Stomach (tissue), 4 donors: ENCODE results near the gene MEGF10.

Experiments used
- EP300 ChIP-seq: sonication (generic); formaldehyde crosslinking; IDR thresholded peaks from one replicate; pipeline ENCODE4 v1.6.1; 2017; ENCODE audit warnings: antibody characterized with exemption
- POLR2A ChIP-seq, 4 donors: fragments of 450-650 bp; IDR thresholded peaks; one replicate each; pipeline ENCODE4 v1.6.1; 2016; ENCODE audit warnings: antibody characterized with exemption in 4 of 4, control low read depth in 2 of 4, mild to moderate bottlenecking in 1 of 4, moderate library complexity in 1 of 4
- POLR2AphosphoS5 ChIP-seq, 3 donors: sonication (generic); formaldehyde crosslinking; IDR thresholded peaks; one replicate each; pipeline ENCODE4 v1.6.1; 2016; ENCODE audit warnings: antibody characterized with exemption in 3 of 3
- TF ChIP-seq, protein P1 (sequence below), 7 experiments: fragments of 450-650 bp in 4 of 7; fragments of 200-600 bp in 3 of 7; sonication (generic) in 3 of 7; IDR thresholded peaks; one replicate each; pipeline ENCODE4 v1.5.1; 2016 to 2019; ENCODE audit warnings: antibody characterized with exemption in 7 of 7, control low read depth in 2 of 7, mild to moderate bottlenecking in 1 of 7

DNA sequence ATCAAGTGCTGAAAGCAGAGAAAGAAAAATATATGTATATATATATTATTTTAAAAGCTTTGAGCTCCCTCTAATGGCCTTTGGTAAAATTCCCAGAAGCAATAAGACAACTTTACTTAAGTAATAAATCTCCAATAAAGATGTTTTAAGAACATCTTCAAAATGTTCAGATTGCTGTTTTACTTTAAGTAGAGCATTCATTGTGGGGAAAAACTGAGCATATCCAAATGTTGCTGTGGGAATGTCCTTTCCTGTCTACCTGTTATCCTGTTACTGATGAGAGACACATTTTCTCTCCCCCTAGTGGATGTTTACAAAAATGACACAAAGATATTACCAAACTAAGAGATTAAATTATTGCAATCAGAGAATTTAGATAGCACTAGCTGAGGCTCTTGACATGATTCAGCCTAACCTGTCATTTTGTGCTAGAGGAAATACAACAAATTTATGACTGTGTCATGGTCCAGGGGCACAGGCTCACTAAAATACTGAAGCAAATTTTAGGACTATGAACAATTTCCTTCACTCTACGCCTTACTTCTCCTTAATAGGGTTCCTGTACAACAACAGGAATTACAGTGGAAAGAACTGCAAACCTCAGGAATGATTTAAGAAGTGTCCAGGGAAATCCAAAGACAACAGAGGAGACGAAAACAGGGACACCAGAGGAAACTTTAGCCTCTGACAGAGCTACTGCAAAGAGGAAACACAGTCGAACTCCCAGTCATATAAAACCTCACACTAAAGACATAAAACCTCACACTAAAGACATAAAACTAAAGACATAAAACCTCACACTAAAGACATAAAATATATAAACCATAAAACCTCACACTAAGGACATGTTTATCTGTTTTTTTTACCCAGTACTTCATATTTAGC is 202.5 kb downstream of the MEGF10 start:
- TF ChIP-seq EP300 (no peak), POLR2AphosphoS5 (IDR thresholded peaks at IDR 0.05) (no peak), POLR2A (IDR thresholded peaks at IDR 0.05) (no peak)
- TF ChIP-seq, protein P1, sequence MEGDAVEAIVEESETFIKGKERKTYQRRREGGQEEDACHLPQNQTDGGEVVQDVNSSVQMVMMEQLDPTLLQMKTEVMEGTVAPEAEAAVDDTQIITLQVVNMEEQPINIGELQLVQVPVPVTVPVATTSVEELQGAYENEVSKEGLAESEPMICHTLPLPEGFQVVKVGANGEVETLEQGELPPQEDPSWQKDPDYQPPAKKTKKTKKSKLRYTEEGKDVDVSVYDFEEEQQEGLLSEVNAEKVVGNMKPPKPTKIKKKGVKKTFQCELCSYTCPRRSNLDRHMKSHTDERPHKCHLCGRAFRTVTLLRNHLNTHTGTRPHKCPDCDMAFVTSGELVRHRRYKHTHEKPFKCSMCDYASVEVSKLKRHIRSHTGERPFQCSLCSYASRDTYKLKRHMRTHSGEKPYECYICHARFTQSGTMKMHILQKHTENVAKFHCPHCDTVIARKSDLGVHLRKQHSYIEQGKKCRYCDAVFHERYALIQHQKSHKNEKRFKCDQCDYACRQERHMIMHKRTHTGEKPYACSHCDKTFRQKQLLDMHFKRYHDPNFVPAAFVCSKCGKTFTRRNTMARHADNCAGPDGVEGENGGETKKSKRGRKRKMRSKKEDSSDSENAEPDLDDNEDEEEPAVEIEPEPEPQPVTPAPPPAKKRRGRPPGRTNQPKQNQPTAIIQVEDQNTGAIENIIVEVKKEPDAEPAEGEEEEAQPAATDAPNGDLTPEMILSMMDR (IDR thresholded peaks at IDR 0.05), result peak in 5 of 7 experiments; percentile 27 to 77 (median 63)
